Measurements from ENCODE around the gene HES1.

Gene HES1

GRCh38 chr3:194103505-194103904, 32.4 kb upstream of the HES1 start:
- DNase-seq: no peak

- DNase-seq: no peak
Observed at GRCh38 chr3:194103983-194104751, 31.8 kb upstream of the HES1 start.

GRCh38 chr3:194105292-194105691, 30.7 kb upstream of the HES1 start:
- no peak for DNase-seq

- no peak for DNase-seq
Observed at GRCh38 chr3:194107107-194107506, 28.8 kb upstream of the HES1 start.

- no peak for DNase-seq
Observed at GRCh38 chr3:194109192-194109863, 26.6 kb upstream of the HES1 start.

- no peak for DNase-seq
Observed at GRCh38 chr3:194110483-194110882, 25.5 kb upstream of the HES1 start.

GRCh38 chr3:194111336-194111735, 24.6 kb upstream of the HES1 start:
- no peak for DNase-seq

- DNase-seq: no peak
Observed at GRCh38 chr3:194112120-194113106, 23.5 kb upstream of the HES1 start.

GRCh38 chr3:194114123-194114522, 21.8 kb upstream of the HES1 start:
- DNase-seq: no peak

- no peak for DNase-seq
Observed at GRCh38 chr3:194117104-194117845, 18.7 kb upstream of the HES1 start.

- no peak for DNase-seq
Observed at GRCh38 chr3:194118920-194119319, 17.0 kb upstream of the HES1 start.

- no peak for DNase-seq
Observed at GRCh38 chr3:194119831-194120590, 15.9 kb upstream of the HES1 start.

- no peak for DNase-seq
Observed at GRCh38 chr3:194120789-194121770, 14.9 kb upstream of the HES1 start.

GRCh38 chr3:194121891-194122631, 13.9 kb upstream of the HES1 start:
- DNase-seq: no peak

- DNase-seq: no peak
Observed at GRCh38 chr3:194123726-194124125, 12.2 kb upstream of the HES1 start.

- DNase-seq: no peak
Observed at GRCh38 chr3:194124193-194124592, 11.8 kb upstream of the HES1 start.

GRCh38 chr3:194125442-194125841, 10.5 kb upstream of the HES1 start:
- no peak for DNase-seq

- no peak for DNase-seq
Observed at GRCh38 chr3:194126790-194127189, 9.2 kb upstream of the HES1 start.

GRCh38 chr3:194128202-194128918, 7.6 kb upstream of the HES1 start:
- DNase-seq: no peak
